Gastrocnemius medialis (tissue), 4 donors: ENCODE measurements around the gene CNR2.

Source experiments
- CTCF ChIP-seq, 5 experiments: fragments of 450-650 bp in 3 of 5; fragments of 200-600 bp in 2 of 5; sonication (generic) in 2 of 5; IDR thresholded peaks in 4 of 5; conservative IDR thresholded peaks in 1 of 5; 1 replicate in 4 of 5; 2 replicates in 1 of 5; pipeline ENCODE4 v1.5.1; 2016 to 2019; ENCODE audit warnings: antibody characterized with exemption in 5 of 5, mild to moderate bottlenecking in 3 of 5, moderate library complexity in 3 of 5
- POLR2A ChIP-seq, 2 donors: fragments of 450-650 bp; IDR thresholded peaks; one replicate each; pipeline ENCODE4 v1.6.1; 2017; ENCODE audit warnings: antibody characterized with exemption in 2 of 2, mild to moderate bottlenecking in 2 of 2, moderate library complexity in 2 of 2

GRCh38 chr1:23879809-23880208 lies 33.4 kb downstream of the CNR2 start:
- TF ChIP-seq CTCF (IDR thresholded peaks at IDR 0.05 in 4 of 5, conservative IDR thresholded peaks at IDR 0.05 in 1 of 5) (no peak), POLR2A (IDR thresholded peaks at IDR 0.05) (no peak)
